ENCODE measurements around the gene WRAP73. TPM values are rescaled to one million over a fixed set of nuclear protein-coding genes. Genes with fewer than 3 reads are reported as not detected.
"Not testable (repeated sequence)": the region's sequence is repeated elsewhere in the genome, so short reads cannot be mapped to it uniquely, and the experiment has no call there.

Gene WRAP73
- total and polyA plus RNA-seq, 9 donors: 5.3 to 18.0 (median 15.8) TPM

DNA sequence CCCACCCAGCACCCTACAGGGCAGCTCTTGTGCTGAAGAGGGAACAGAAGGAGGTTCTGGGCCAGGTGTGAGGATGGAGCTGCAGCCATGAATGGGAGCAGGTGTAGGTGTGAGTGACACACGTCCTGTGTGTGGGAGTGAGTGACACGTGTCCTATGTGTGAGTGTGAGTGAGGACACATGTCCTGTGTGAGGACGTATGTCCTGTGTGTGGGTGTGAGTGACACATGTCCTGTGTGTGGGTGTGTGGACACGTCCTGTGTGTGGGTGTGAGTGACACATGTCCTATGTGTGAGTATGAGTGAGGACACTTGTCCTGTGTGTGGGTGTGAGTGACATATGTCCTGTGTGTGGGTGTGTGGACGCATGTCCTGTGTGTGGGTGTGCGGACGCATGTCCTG is 65.0 kb downstream of the WRAP73 start:
- no peaks in the 10 kb centered on the region for H3K9me3 ChIP-seq
- no peak for TF ChIP-seq EP300 (IDR thresholded peaks at IDR 0.05)
- no peak for TF ChIP-seq POLR2A (IDR thresholded peaks at IDR 0.05)
- no peak for TF ChIP-seq CTCF (IDR thresholded peaks at IDR 0.05)
- no peak overlapping the region for H3K4me3 ChIP-seq
- intact Hi-C loops (cut with DNase I): no loop called here
- H3K36me3 ChIP-seq: no peaks in the 10 kb centered on the region
- DNase-seq: no peak
- 84 to 89% (median 84%) methylated on average over 7 of the region's 7 CpGs for WGBS, 3 donors
- no peaks in the 10 kb centered on the region for H3K27me3 ChIP-seq
- H3K4me1 ChIP-seq (ENCODE audit: insufficient read depth): no peaks in the 10 kb centered on the region
- H3K27ac ChIP-seq: no peak overlapping the region

DNA sequence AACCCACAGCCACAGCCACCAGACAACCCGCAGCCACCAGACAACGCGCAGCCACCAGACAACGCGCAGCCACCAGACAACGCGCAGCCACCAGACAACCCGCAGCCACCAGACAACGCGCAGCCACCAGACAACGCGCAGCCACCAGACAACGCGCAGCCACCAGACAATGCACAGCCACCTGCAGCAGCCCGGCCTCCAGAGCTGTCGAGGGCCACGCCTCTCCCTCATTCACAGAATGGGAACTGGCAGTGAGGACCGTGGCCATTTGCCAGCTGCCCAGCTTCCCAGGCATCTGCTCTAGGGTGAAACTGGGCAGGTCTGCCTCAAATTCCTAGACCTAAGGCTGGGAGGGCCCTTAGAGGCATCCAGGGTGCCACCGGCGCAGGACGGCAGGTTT is 66.2 kb downstream of the WRAP73 start:
- DNase-seq; H3K9me3 ChIP-seq; H3K36me3 ChIP-seq; intact Hi-C loops (cut with DNase I); H3K27ac ChIP-seq; H3K4me1 ChIP-seq (ENCODE audit: insufficient read depth); H3K4me3 ChIP-seq; H3K27me3 ChIP-seq: not testable (repeated sequence)
- WGBS, 3 donors: 79 to 96% (median 83%) methylated on average over 12 to 21 of the region's 21 CpGs

DNA sequence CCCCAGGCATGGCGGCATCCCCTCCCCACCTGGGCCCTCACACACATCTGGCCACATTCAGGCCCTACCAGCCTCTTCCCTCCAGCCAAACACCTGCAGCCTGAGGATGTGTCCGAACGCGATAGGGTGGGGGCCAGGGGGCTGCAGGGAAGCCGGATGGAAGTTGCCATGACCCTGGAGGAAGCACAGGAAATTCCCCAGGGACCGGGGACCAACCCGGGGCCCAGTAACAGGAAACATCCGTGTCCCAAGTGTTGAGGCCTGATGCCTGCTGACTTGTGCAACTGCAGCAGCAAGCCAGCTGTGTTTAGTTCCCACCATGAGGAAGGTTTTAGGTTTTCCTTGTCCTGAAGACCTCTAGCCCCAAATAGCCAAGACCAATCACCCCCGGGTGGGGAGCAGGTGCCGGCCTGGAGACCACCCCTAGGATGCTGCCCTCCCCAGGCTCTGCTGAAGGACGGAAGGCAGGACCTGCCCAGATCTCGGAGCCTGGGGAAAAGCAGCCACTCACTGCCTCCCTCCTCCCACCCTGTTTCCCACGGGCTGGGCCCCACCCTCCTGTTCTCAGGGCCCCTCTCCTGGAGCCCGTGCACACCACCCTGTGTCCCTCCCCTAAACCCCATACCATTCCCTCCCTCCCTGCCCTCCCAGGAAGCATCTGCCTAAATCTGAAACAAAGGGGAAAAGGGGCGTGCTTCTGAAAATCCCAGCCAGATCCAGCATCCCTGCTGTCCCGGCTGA is 68.4 kb downstream of the WRAP73 start:
- H3K4me1 ChIP-seq (ENCODE audit: insufficient read depth): no peaks in the 10 kb centered on the region
- H3K27ac ChIP-seq: no peak overlapping the region
- no peak for DNase-seq
- H3K36me3 ChIP-seq: no peaks in the 10 kb centered on the region
- TF ChIP-seq EP300 (IDR thresholded peaks at IDR 0.05): no peak
- TF ChIP-seq POLR2A (IDR thresholded peaks at IDR 0.05): no peak
- no peak overlapping the region for H3K4me3 ChIP-seq
- WGBS, 3 donors: 54 to 63% (median 54%) methylated on average over 16 of the region's 16 CpGs
- H3K27me3 ChIP-seq: no peaks in the 10 kb centered on the region
- intact Hi-C loops (cut with DNase I): no loop called here
- H3K9me3 ChIP-seq: no peaks in the 10 kb centered on the region

Other genes starting within 250 kb of the WRAP73 start
- gene ARHGEF16, start 195.4 kb downstream of the WRAP73 start, total RNA-seq: 1 to 10 TPM in 6 of 7 donors, under 1 TPM in 1; 1.00 to 8.4 (median 2.5) TPM
- 1 to 10 TPM in 1 of 2 donors, under 1 TPM in 1; 0.13 to 1.7 TPM for gene ARHGEF16, start 195.4 kb downstream of the WRAP73 start, polyA plus RNA-seq
- 100 to 1,000 TPM in 1 of 7 donors, 10 to 100 TPM in 5, 1 to 10 TPM in 1; 6.0 to 117 (median 14.6) TPM for gene MEGF6, start 38.6 kb downstream of the WRAP73 start, total RNA-seq
- gene MEGF6, start 38.6 kb downstream of the WRAP73 start, polyA plus RNA-seq: 10 to 100 TPM in 1 of 2 donors, under 1 TPM in 1; 0.10 to 12.0 TPM
- gene TPRG1L, start 25.1 kb downstream of the WRAP73 start, total RNA-seq: 10 to 100 TPM; 25.3 to 51.1 (median 44.2) TPM
- gene TPRG1L, start 25.1 kb downstream of the WRAP73 start, polyA plus RNA-seq: 10 to 100 TPM; 40.1 to 71.5 TPM
- gene TP73, start 2.4 kb upstream of the WRAP73 start, total RNA-seq: 1 to 10 TPM in 1 of 7 donors, under 1 TPM in 6; 0.13 to 7.5 (median 0.47) TPM
- under 1 TPM; 0.03 to 0.04 TPM for gene TP73, start 2.4 kb upstream of the WRAP73 start, polyA plus RNA-seq
- gene CCDC27, start 102.3 kb upstream of the WRAP73 start, total RNA-seq: not detected
- under 1 TPM in 1 of 2 donors, not detected in 1; 0.05 TPM for gene CCDC27, start 102.3 kb upstream of the WRAP73 start, polyA plus RNA-seq
- 10 to 100 TPM in 6 of 7 donors, 1 to 10 TPM in 1; 7.1 to 22.1 (median 21.4) TPM for gene SMIM1, start 122.6 kb upstream of the WRAP73 start, total RNA-seq
- 10 to 100 TPM in 1 of 2 donors, not detected in 1; 10.7 TPM for gene SMIM1, start 122.6 kb upstream of the WRAP73 start, polyA plus RNA-seq
- gene LRRC47, start 146.4 kb upstream of the WRAP73 start, total RNA-seq: 10 to 100 TPM; 26.7 to 60.7 (median 47.6) TPM
- gene LRRC47, start 146.4 kb upstream of the WRAP73 start, polyA plus RNA-seq: 10 to 100 TPM; 28.0 to 50.6 TPM
- 10 to 100 TPM; 14.9 to 40.7 (median 37.6) TPM for gene CEP104, start 207.1 kb upstream of the WRAP73 start, total RNA-seq
- gene CEP104, start 207.1 kb upstream of the WRAP73 start, polyA plus RNA-seq: 10 to 100 TPM in 1 of 2 donors, 1 to 10 TPM in 1; 7.9 to 39.0 TPM
- gene DFFB, start 207.4 kb upstream of the WRAP73 start, total RNA-seq: 10 to 100 TPM in 4 of 7 donors, 1 to 10 TPM in 3; 7.6 to 12.8 (median 11.0) TPM
- gene DFFB, start 207.4 kb upstream of the WRAP73 start, polyA plus RNA-seq: 1 to 10 TPM; 6.8 to 7.9 TPM